Gastrocnemius medialis (tissue), 4 donors: ENCODE results near the gene SZT2. TPM values are rescaled to one million over a fixed set of nuclear protein-coding genes. Genes with fewer than 3 reads are reported as not detected.
"Not testable (repeated sequence)": the region's sequence is repeated elsewhere in the genome, so short reads cannot be mapped to it uniquely, and the experiment has no call there.

Experiments
- ATAC-seq, 2 donors: fragments of 150-250 bp; one replicate each; pipeline ENCODE4 v1.9.1; 2016
- DNase-seq, 2 donors: peaks; one replicate each; pipeline ENCODE4 v3.0.0-alpha.2; 2019
- H3K27ac ChIP-seq, 4 donors: fragments of 200-600 bp; sonication (generic); 1 replicate in 1 of 4; 2 replicates in 3 of 4; pipeline ENCODE4 v1.5.1; 2016 to 2018; ENCODE audit warnings: mild to moderate bottlenecking in 2 of 4, moderate library complexity in 1 of 4
- H3K27me3 ChIP-seq, 3 donors: fragments of 200-600 bp; sonication (generic) in 2 of 3; 1 replicate in 1 of 3; 2 replicates in 2 of 3; pipeline versions ENCODE4 v1.5.1 to v1.6.0; 2016 to 2019; ENCODE audit warnings: mild to moderate bottlenecking in 1 of 3, moderate library complexity in 1 of 3
- H3K36me3 ChIP-seq, 2 donors: fragments of 200-600 bp; sonication (generic) in 1 of 2; one replicate each; pipeline ENCODE4 v1.5.1; 2017 to 2018
- H3K4me1 ChIP-seq, 2 donors: fragments of 200-600 bp; sonication (generic) in 1 of 2; one replicate each; pipeline ENCODE4 v1.5.1; 2016 to 2017; ENCODE audit warnings: mild to moderate bottlenecking in 2 of 2
- H3K4me3 ChIP-seq, 4 donors: fragments of 200-600 bp; sonication (generic) in 3 of 4; 1 replicate in 1 of 4; 2 replicates in 3 of 4; pipeline ENCODE4 v1.5.1; 2016 to 2019; ENCODE audit warnings: mild to moderate bottlenecking in 2 of 4
- H3K9me3 ChIP-seq, 3 donors: fragments of 200-600 bp; sonication (generic) in 2 of 3; 1 replicate in 1 of 3; 2 replicates in 2 of 3; pipeline ENCODE4 v1.5.1; 2016 to 2019
- CTCF ChIP-seq, 5 experiments: fragments of 450-650 bp in 3 of 5; fragments of 200-600 bp in 2 of 5; sonication (generic) in 2 of 5; IDR thresholded peaks in 4 of 5; conservative IDR thresholded peaks in 1 of 5; 1 replicate in 4 of 5; 2 replicates in 1 of 5; pipeline ENCODE4 v1.5.1; 2016 to 2019; ENCODE audit warnings: antibody characterized with exemption in 5 of 5, mild to moderate bottlenecking in 3 of 5, moderate library complexity in 3 of 5
- POLR2A ChIP-seq, 2 donors: fragments of 450-650 bp; IDR thresholded peaks; one replicate each; pipeline ENCODE4 v1.6.1; 2017; ENCODE audit warnings: antibody characterized with exemption in 2 of 2, mild to moderate bottlenecking in 2 of 2, moderate library complexity in 2 of 2
- in situ Hi-C, 4 donors: fragments of 200-750 bp; cut with MboI; loops; one replicate each; pipeline versions ENCODE4 v1.15.0 to v1.8.0; 2017; ENCODE audit warnings: low sequenced_read_pairs in 4 of 4
- intact Hi-C: fragments of 100-400 bp; cut with DNase I; formaldehyde crosslinking; loops from one replicate; pipeline ENCODE4 v1.15.1; 2023; ENCODE audit warnings: low total_unique reads
- total RNA-seq, 4 donors: library from RNA; depleted of rRNA; stranded (reverse); fragments of >200 nt; gene quantifications; one replicate each; pipeline versions ENCODE4 v1.1.0 to v1.2.3, GENCODE V29; 2016

The SZT2 gene
- total RNA-seq, 4 donors from 2014 or later: 15.9 to 20.9 (median 17.9) TPM

- in situ Hi-C loops (no loop called here), intact Hi-C loops (no loop called here)
- Histone ChIP-seq H3K4me3 (no peak overlapping the region), H3K27ac (no peak overlapping the region), H3K36me3 (peaks cover 0 to 72% of the 10 kb centered on the region in 2 donors), H3K4me1 (no peaks in the 10 kb centered on the region), H3K27me3 (no peaks in the 10 kb centered on the region), H3K9me3 (no peaks in the 10 kb centered on the region)
- no peak for ATAC-seq
- DNase-seq: no peak
- no peak for TF ChIP-seq POLR2A (IDR thresholded peaks at IDR 0.05)
- no peak for TF ChIP-seq CTCF (IDR thresholded peaks at IDR 0.05 in 4 of 5, conservative IDR thresholded peaks at IDR 0.05 in 1 of 5)
Observed at GRCh38 chr1:43405219-43405875, 15.6 kb downstream of the SZT2 start.

GRCh38 chr1:43405876-43406234 is 16.2 kb downstream of the SZT2 start:
- peaks cover 0 to 72% of the 10 kb centered on the region in 2 donors for H3K36me3 ChIP-seq
- H3K27ac ChIP-seq: no peak overlapping the region
- no peak for TF ChIP-seq POLR2A (IDR thresholded peaks at IDR 0.05)
- TF ChIP-seq CTCF (IDR thresholded peaks at IDR 0.05 in 4 of 5, conservative IDR thresholded peaks at IDR 0.05 in 1 of 5): no peak
- DNase-seq: no peak
- H3K4me1 ChIP-seq: no peaks in the 10 kb centered on the region
- H3K4me3 ChIP-seq: no peak overlapping the region
- no peaks in the 10 kb centered on the region for H3K9me3 ChIP-seq
- in situ Hi-C loops (no loop called here), intact Hi-C loops (no loop called here)
- ATAC-seq: no peak
- H3K27me3 ChIP-seq: no peaks in the 10 kb centered on the region

GRCh38 chr1:43410571-43410970 is 20.9 kb downstream of the SZT2 start:
- in situ Hi-C loops: loop anchor here (5.0 to 10.0 kb wide), 3 partner anchors 176 to 186 kb away; no protein-coding TSS in a partner anchor
- H3K27me3 ChIP-seq: no peaks in the 10 kb centered on the region
- intact Hi-C loops: no loop called here
- H3K4me3 ChIP-seq: no peak overlapping the region
- TF ChIP-seq POLR2A (IDR thresholded peaks at IDR 0.05) (no peak), CTCF (IDR thresholded peaks at IDR 0.05 in 4 of 5, conservative IDR thresholded peaks at IDR 0.05 in 1 of 5) (no peak)
- ATAC-seq (no peak), DNase-seq (no peak)
- peaks cover 0 to 47% of the 10 kb centered on the region in 2 donors for H3K36me3 ChIP-seq
- H3K9me3 ChIP-seq: no peaks in the 10 kb centered on the region
- no peak overlapping the region for H3K27ac ChIP-seq
- H3K4me1 ChIP-seq: no peaks in the 10 kb centered on the region

- H3K27ac ChIP-seq, H3K4me3 ChIP-seq, DNase-seq, H3K4me1 ChIP-seq, intact Hi-C loops, H3K27me3 ChIP-seq, H3K9me3 ChIP-seq, ATAC-seq: not testable (repeated sequence)
- in situ Hi-C loops: loop anchor here (5.0 to 10.0 kb wide), 3 partner anchors 179 to 189 kb away; no protein-coding TSS in a partner anchor
- H3K36me3 ChIP-seq: peaks cover 0 to 47% of the 10 kb centered on the region in 2 donors
Observed at GRCh38 chr1:43413426-43413825, 23.7 kb downstream of the SZT2 start.

- Histone ChIP-seq H3K4me1 (no peaks in the 10 kb centered on the region), H3K4me3 (no peak overlapping the region), H3K27ac (no peak overlapping the region), H3K9me3 (no peaks in the 10 kb centered on the region), H3K27me3 (no peaks in the 10 kb centered on the region), H3K36me3 (peaks cover 0 to 49% of the 10 kb centered on the region in 2 donors)
- peak; percentile 56 to 83 for ATAC-seq
- DNase-seq: peak in 1 of 2 donors; percentile 34
- intact Hi-C loops (loop anchor here (1.0 kb wide), 1 partner anchor 187 kb away; no protein-coding TSS in a partner anchor), in situ Hi-C loops (loop anchor here (5.0 to 10.0 kb wide), 3 partner anchors 180 to 190 kb away; no protein-coding TSS in a partner anchor)
- peak; percentile 18 to 69 (median 65) for TF ChIP-seq CTCF (IDR thresholded peaks at IDR 0.05 in 4 of 5, conservative IDR thresholded peaks at IDR 0.05 in 1 of 5)
- TF ChIP-seq POLR2A (IDR thresholded peaks at IDR 0.05): no peak
Observed at GRCh38 chr1:43414634-43415223, 25.0 kb downstream of the SZT2 start.
